Activated gamma-delta T cell treated with Interleukin-2 at 50 U/mL for 16 hours (primary cell): ENCODE data around the gene C19orf73.
"Not testable (repeated sequence)": the region's sequence is repeated elsewhere in the genome, so short reads cannot be mapped to it uniquely, and the experiment has no call there.

ENCODE experiments used
- DNase-seq: peaks from one replicate; pipeline ENCODE4 v3.0.0-alpha.2; 2020

C19orf73 gene

DNA sequence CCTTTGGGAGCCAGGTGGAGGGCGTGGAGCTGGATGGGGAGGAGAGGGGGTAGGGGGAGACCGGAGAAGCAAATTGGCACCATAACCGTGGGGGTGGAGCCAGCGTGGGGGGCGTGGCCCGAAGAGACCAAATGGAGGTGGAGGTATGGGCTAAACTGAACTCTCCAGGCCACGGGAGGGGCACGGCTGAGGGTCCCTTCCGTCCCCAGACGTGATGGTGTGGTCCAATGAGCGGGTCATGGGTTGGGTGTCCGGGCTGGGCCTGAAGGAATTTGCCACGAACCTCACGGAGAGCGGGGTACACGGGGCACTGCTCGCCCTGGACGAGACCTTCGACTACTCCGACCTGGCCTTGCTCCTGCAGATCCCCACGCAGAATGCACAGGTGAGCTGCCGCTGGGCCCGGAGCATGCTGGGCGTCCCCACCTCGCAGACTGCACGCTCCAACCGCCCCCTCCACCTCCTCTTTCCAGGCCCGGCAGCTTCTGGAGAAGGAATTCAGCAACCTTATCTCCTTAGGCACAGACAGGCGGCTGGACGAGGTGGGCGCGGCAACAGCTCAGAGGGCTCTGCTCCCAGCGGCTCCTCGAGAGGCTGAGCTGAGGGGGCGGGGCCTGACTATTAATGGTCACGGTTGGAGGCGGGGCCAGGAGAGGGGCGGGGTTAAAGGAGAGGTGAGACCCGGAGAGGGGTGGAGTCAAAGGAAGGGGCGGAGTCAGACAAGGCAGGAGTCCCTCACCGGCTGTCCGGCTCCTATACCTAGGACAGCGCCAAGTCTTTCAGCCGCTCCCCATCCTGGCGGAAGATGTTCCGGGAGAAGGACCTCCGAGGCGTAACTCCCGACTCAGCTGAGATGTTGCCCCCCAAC is 30.1 kb upstream of the C19orf73 start:
- DNase-seq, result peak; percentile 74

DNA sequence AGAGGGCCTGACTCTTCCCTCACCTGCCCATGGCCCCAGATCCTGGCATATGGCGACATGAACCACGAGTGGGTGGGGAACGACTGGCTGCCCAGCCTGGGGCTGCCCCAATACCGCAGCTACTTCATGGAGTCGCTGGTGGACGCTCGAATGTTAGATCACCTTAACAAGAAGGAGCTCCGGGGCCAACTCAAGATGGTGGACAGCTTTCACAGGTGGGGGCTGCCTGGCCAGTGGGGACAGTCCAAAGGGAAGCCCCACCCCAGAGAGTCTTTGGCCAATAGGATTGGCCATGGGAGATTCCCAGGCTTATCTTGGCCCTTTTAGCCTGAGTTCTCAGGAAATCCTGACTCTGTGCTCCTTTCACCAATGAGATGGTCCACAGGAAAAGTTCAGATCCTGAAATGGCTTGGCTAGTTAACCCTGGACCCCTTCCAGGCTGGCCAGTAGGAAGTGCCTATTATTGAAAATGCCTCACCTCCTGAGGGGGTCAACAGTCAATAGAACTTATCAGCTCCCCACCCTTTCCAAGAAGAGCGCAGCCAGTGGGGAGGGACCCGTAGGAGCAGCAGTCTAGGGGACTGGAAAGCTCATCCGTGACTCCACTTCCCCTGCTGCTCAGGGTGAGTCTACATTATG is 29.2 kb upstream of the C19orf73 start:
- no peak for DNase-seq

DNA sequence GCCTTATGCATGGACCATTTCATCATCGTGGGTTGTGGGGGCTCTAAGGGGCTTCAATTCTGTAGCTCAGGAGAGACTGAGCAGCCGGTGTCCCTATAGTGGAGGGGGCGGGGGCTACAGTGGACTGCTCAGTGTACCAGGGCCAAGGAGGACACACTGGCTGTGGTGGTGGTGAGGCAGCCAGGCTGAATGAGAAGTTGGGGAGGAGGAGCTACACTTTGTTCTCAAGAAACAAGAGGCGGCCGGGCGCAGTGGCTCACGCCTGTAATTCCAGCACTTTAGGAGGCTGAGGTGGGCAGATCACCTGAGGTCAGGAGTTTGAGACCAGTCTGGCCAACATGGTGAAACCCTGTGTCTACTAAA is 27.4 kb upstream of the C19orf73 start:
- DNase-seq, result not testable (repeated sequence)

DNA sequence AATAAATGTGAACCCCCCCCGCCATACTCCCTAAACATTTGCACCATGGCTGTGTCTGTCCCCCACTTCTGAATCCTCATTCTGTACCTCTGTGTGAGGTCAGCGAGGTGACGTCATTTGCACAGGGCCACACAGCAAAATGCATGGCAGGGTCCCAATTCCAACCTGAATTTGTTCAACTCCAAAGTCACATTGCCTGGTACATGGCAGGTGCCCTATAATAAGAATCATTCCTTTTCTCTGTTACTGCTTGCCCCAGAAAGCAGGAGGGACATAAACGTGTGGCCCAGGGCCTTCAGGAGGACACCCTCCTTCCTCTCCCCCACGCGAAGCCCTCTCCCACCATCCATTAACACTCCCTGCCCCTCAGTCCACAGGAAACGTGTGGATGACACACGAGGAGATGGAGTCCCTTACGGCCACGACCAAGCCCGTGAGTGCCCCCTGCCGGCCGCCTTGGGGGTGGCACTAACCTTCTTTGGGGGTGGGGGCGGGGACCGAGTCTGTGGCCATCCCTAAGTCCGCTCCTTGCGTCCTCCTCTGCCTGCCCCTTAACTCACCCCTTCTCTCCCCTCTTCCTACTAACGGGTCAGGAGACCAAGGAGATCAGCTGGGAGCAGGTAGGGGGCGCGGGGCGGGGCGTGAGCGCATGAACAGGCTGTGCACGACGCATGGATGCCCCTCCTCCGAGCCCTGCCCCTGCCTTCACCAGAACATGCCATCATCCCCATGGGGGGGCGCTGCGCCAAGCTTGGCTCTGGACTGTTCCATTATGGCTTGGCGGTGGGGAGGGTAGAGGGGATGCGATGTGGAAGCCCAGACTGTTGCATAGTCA is 26.8 kb upstream of the C19orf73 start:
- DNase-seq, result peak; percentile 76

DNA sequence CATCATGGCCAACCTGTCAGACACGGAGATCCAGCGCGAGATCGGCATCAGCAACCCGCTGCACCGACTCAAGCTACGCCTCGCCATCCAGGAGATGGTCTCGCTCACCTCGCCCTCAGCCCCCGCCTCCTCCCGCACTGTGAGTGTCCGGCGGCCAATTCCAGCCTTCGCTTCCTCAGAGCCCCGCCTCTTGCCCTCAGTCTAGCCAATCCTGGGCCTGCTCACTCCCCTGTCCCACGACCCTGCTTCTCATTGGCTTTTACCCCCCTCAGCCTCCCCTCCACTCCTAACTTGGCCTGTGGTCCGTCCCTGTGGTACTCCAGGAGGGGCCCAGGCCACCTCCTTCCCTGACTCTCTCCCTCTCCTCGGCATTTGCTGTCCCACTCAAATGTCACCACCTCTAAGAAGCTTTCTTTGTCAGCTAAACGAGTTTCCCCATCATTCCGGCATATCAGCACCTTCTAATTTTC is 24.0 kb upstream of the C19orf73 start:
- peak; percentile 51 for DNase-seq

DNA sequence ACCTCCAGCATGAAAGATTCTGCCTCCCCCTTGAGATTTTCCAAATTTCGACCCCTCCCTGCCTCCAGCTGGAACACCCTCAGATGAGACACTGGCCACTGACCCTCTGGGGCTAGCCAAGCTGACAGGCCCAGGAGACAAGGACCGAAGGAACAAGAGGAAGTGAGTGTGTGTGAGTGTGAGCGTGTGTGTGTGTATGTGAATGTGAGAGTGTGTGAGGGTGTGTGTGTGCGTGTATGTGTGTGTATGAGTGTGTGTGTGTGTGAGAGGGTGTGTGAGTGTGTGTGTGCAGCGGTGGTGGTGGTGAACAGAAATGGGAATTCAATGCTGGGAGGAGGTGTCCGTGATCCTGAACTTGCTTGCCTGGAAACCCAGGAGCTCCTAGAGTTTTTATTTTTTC is 22.4 kb upstream of the C19orf73 start:
- DNase-seq, result no peak

DNA sequence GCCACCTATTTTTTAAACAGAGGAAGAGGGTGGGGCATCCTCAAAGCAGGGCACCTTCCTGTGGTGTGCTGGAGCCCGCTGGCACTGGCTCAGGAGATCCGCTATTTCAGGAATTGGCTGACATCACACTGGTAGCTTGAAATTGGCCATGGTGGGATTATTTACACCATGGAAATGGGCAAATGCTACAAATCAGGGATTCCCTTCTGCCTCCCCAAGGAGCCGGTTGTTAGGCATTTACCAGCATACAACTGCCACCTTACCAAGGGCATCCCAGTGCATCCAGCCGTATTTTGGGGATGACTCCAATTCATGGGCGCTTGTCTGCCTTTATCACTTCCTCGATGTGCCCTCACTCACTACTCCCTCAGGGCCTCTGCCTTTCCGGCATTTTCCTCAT is 22.0 kb upstream of the C19orf73 start:
- DNase-seq, result no peak

DNA sequence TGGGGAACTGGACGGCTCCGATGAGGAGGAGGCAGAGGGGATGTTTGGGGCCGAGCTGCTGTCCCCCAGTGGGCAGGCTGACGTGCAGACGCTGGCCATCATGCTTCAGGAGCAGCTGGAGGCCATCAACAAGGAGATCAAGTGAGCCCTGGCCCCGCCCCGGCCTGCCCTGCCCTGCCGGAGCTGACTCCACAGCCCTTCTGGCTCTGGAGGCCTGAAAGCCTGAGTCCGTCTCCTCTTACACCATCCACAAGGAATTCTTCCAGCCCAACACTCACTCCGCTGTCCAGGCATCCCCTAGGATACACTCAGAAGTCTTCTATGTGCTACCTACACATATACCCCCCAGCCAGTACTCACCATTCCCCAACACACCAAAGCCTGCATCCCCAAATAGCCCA is 17.8 kb upstream of the C19orf73 start:
- DNase-seq, result no peak

DNA sequence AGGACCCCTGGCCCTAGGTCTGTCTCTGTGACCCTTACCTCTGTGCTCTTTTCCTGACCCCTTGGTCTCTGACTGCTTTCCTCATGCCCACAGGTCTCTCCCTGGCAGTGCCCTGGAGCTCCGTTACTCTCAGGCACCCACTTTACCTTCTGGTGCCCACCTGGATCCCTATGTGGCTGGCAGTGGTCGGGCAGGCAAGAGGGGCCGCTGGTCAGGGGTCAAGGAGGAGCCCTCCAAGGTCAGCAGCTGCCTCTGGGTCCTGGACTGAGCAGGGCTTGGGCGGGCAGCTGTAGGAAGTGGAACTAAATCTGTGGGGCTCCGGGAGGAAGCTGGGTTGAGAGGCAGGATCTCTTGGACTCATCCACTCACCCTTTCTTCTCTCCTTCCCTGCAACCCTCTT is 16.7 kb upstream of the C19orf73 start:
- no peak for DNase-seq

DNA sequence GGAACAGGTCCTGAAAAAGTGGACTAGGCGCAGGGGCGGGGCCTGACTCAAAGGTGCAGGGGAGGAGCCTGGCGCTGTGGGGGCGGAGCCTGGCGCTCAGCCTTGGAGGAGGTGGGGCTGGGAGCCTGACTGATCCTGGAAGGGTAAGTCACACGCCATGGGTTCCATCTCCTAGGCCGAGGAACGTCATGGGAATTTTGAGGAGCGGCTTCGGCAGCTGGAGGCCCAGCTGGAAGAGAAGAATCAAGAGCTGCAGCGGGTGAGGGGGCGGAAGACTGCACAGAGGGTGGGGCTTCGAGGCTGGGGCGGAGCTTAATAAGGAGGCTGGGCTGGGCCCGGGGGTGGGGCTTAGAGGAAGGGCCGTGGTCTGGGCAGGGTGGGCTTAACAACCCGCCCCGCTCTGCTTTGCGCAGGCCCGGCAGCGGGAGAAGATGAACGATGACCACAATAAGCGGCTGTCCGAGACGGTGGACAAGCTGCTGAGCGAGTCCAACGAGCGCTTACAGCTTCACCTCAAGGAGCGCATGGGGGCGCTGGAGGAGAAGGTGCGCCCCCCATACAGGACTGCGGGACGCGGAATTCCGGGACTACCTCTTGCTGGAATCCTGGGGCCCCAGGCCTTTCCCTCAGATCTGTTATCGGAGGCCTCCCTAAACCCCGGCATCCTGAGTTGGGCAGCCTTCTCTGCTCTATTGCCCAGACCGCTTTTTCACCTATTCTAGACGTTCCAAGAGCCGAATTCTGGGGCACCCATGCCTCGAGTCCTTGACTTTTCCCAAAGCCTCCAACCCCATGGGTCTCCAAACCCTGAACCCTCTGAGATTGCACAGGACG is 14.9 kb upstream of the C19orf73 start:
- DNase-seq, result no peak

DNA sequence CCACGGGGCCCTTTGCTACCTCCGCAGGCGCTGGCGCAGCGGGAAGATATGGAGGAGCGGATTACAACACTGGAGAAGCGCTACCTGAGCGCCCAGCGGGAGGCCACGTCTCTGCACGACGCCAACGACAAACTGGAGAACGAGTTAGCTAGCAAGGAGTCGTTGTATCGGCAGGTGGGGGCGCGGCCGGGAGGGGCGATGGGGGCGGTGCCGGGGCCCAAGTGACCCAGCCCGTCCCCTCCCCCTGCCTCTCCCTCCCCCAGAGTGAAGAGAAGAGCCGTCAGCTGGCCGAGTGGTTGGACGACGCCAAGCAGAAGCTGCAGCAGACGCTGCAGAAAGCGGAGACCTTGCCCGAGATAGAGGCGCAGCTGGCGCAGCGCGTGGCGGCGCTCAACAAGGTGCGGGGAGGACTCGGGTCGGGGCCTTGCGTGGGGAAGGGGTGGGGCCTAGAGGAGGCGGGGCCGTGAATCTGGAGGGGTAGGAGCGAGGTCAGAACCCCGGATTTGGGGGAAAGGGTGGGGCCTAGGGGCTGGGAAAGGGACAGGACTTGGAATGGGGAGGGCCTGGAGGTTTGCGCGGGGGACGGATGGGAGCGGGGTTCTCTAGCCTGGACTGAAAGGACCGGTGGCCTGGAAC is 14.1 kb upstream of the C19orf73 start:
- DNase-seq, result no peak

DNA sequence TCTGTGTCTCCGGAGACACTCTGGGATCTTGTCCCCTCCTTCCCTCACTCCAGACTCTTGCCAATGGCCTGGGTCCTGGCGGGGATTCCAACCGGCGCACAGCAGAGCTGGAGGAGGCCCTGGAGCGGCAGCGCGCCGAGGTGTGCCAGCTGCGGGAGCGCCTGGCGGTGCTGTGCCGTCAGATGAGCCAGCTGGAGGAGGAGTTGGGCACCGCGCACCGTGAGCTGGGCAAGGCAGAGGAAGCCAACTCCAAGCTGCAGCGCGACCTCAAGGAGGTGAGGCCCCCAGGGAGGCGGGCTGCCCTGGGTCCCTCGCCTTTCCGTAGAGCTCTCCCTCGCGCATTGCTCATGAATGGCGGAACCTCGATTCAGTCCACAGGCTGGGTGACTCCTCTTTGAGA is 11.4 kb upstream of the C19orf73 start:
- no peak for DNase-seq

DNA sequence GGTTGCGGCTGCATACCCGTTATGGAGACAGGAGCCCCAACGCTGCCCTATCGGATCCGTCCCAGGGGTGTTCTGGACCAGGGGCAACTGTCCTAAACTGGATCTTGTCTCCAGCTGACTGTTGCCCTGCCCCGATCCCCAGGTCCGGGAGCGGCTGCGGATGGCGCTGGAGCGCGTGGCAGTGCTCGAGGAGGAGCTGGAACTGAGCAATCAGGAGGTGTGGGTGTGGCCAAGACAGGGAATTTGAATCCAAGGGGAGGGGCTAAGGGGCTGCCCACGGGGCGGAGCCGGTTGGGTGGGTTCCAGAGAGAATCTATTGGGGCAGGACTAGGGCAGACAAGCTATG is 10.3 kb upstream of the C19orf73 start:
- no peak for DNase-seq

DNA sequence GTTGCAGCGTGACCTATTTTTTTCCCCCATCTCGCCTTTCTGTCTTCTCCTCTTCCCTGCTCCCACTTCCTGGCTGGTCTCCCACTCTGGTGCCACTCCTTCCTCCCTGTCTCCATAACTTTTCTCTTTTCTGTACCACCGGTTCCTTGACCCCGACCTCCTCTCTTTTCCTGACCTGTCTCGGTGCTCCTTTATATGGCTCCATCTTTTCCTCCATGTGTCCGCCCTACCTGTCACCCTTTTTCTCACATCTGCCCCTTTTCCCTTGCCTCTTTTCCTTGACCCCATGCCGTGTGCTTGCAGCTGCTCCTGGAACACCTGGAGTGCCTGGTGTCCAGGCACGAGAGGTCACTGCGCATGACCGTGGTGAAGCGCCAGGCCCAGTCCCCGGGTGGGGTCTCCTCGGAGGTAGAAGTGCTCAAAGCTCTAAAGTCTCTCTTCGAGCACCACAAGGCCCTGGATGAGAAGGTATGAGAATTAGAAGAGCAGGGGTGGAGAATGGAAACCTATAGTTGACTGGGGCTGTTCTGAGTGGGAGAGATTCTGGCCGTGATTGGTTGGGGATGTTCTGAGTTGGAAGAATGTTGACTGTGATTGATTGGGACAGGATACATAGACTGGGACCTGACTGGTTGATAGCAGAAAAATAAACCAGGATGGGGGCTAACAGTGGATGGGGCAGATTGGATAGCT is 9.7 kb upstream of the C19orf73 start:
- DNase-seq, result no peak

DNA sequence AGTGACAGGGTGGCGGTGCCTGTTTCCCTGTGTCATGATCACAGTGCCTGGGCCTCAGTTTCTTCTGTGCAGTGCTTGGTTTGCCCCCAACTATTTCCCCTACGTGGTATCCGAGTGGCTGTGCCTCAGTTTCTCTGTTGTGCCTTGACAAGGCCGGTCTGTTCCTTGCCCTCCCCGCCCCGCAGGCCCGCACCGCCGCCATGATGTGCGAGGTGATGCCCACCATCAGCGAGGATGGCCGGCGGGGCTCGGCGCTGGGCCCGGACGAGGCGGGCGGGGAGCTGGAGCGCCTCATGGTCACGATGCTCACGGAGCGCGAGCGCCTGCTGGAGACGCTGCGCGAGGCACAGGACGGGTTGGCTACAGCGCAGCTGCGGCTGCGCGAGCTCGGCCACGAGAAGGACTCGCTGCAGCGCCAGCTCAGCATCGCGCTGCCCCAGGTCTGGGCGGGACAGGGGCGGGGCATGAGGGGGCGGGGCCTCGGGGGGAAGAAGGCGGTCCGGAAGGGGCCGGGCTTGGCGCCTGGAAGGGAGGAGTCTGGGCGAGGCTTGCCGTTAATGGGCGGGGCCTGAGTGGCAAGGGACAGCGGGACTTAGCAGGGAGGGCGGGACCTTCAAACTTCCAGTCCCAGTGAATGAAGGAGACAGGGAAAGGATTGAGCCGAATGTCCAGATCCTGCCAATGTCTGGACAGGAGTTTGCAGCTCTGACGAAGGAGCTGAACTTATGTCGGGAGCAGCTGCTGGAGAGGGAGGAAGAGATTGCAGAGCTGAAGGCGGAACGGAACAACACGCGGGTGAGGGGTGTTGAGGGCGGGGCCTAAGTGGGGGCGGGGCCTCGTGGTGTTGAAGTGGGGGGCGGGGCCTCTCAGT is 9.0 kb upstream of the C19orf73 start:
- DNase-seq, result peak; percentile 91

DNA sequence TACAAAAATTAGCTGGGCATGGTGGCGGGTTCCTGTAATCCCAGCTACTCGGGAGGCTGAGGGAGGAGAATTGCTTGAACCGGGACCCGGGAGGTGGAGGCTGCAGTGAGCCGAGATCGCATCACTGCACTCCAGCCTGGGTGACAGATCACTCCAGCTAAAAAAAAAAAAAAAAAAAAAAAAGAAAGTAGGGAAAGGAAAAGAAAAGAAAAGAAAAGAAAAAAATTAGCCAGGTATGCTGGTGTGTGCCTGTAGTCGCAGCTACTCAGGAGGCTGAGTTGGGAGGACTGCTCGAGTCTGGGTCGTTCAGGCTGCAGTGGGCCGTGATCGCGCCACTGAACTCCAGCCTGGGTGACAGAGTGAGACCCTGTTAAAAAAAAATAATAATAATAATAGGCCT is 8.3 kb upstream of the C19orf73 start:
- DNase-seq, result not testable (repeated sequence)

DNA sequence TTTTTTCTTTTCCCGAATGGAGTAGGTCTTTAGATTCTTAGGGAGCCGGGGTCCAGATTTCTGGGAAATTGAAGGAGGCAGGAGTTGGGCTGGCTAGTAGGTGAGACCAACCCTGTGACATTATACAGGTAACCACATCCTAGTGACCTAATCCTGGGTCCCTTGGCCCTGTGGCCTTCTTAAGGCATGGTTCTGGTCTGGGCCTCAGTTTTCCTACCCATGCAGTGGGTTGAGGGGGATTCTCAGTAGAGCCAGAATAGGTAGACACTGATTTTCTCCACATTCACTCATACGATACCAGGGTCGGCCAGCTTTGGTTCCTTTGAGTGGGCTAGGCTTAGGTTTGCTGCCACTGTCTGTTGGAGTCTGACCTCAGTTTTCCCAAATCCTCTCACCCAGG is 7.6 kb upstream of the C19orf73 start:
- no peak for DNase-seq

DNA sequence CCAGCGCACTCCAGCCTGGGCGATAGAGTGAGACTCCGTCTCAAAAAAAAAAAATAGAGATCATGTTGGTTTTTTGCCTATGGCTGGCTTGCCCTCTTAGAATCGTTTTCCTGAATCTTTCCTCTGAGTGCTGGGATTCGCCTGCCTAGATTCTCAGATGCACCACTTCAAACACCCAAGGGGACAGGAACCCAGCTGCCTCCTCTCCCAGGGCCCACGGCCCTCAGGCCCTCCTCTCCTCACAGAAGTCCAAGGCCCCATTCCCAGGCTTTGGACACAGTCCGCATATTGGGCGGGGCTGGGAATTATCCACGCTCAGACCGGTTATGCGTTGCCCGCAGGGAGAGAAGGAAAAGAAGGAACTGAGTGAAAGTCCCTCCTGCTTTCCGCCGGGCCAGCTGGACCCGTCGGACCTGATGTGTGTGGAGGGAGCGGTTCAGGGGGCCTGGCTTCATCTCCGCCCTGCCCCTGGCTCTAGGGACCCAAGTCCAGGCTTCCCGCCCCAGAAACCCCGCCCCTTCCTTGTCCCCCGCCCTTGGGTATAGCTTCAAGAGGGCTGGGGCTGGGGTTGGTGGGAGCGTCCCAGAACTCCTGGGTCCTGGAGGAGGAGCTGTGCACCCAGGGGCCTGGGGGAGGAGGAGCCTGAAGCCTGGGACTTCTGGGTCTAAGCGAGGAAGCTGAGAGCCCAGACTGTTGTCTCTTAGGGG is 6.2 kb upstream of the C19orf73 start:
- no peak for DNase-seq

DNA sequence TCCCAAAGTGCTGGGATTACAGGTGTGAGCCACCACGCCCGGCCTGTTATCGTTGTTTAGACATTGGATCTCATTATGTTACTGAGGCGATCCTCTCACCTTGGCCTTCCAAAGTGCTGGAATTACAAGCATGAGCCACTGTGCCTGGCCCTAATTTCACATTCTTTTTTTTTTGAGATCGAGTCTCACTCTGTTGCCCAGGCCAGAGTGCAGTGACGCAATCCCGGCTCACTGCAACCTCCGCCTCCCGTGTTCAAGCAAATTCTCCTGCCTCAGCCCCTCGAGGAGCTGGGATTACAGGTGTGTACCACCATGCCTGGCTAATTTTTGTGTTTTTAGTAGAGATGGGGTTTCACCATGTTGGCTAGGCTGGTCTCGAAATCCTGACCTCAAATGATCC is 4.3 kb upstream of the C19orf73 start:
- DNase-seq, result not testable (repeated sequence)

DNA sequence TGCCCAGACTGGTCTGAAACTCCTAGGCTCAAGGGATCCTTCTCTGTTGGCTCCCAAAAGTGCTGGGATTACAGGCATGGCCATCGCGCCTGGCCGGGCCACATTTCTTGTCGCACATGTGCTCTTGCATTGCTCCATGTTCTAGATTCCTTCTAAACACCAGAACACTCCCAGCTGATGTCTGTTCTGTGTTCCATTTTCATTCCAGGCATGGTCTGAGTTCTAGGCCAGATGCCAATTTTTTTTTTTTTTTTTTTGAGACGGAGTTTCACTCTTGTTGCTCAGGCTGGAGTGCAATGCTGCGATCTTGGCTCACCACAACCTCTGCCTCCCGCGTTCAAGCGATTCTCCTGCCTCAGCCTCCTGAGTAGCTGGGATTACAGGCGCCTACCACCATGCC is 2.9 kb upstream of the C19orf73 start:
- DNase-seq, result not testable (repeated sequence)
